ENCODE results near the gene RSKR. TPM values are rescaled to one million over a fixed set of nuclear protein-coding genes. Genes with fewer than 3 reads are reported as not detected.
A peak's percentile ranks its signal among the peaks of the same experiment; 100 is the strongest.

Gene RSKR
- total and polyA plus RNA-seq, 4 donors = 3.9 to 14.3 (median 8.8) TPM

- WGBS, 2 donors = 86 to 98% methylated on average over 3 of the region's 3 CpGs
- H3K4me3 ChIP-seq = no peak overlapping the region
- no peak overlapping the region for H3K9ac ChIP-seq (ENCODE audit: insufficient read depth in 1 of 2, low read length in 2 of 2)
- TF ChIP-seq, protein P1, sequence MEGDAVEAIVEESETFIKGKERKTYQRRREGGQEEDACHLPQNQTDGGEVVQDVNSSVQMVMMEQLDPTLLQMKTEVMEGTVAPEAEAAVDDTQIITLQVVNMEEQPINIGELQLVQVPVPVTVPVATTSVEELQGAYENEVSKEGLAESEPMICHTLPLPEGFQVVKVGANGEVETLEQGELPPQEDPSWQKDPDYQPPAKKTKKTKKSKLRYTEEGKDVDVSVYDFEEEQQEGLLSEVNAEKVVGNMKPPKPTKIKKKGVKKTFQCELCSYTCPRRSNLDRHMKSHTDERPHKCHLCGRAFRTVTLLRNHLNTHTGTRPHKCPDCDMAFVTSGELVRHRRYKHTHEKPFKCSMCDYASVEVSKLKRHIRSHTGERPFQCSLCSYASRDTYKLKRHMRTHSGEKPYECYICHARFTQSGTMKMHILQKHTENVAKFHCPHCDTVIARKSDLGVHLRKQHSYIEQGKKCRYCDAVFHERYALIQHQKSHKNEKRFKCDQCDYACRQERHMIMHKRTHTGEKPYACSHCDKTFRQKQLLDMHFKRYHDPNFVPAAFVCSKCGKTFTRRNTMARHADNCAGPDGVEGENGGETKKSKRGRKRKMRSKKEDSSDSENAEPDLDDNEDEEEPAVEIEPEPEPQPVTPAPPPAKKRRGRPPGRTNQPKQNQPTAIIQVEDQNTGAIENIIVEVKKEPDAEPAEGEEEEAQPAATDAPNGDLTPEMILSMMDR (IDR thresholded peaks at IDR 0.05; ENCODE audit: control extremely low read depth, extremely low read depth) = no peak
- no peaks in the 10 kb centered on the region for H3K9me3 ChIP-seq (ENCODE audit: control insufficient read depth in 4 of 4, insufficient read depth in 3 of 4, low read length in 3 of 4)
- no peak overlapping the region for H3K27ac ChIP-seq (ENCODE audit: low read depth in 1 of 2, low read length in 1 of 2)
- H3K27me3 ChIP-seq (ENCODE audit: control insufficient read depth in 3 of 3, insufficient read depth in 3 of 3, low read length in 2 of 3) = no peaks in the 10 kb centered on the region
- H3K36me3 ChIP-seq (ENCODE audit: control insufficient read depth in 4 of 4, insufficient read depth in 4 of 4, low read length in 4 of 4) = peaks cover 0 to 25% (median 14%) of the 10 kb centered on the region in 4 donors
- H3K4me1 ChIP-seq (ENCODE audit: control insufficient read depth in 5 of 5, insufficient read depth in 5 of 5, low read length in 5 of 5) = peaks cover 0 to 34% (median 4%) of the 10 kb centered on the region in 5 donors
- no peak for ATAC-seq (ENCODE audit: insufficient read depth, low FRiP score)
- peak; percentile 35 to 94 (median 93) for DNase-seq
Observed at GRCh38 chr17:28580959-28581358, 33.0 kb downstream of the RSKR start.

DNA sequence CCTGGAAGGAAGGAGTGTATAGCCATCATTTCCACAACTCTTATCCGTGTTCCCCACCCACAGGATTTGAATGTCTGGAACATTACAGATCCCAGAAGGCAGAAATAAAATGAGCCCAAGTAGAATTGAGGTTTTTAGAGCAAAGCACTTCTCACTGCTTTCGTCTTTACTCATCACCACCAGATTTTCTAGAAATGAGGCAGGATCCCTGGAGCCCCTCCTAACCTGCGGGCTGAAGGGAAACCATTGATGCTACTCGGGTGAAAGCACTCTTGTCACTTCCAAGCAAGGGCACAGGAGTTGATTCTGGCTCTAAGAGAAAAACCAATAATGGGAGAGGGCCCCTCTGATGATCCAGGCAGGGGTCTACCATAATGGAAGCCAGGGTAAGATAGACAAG lies 34.5 kb downstream of the RSKR start:
- Histone ChIP-seq H3K4me3 (no peak overlapping the region), H3K36me3 (ENCODE audit: control insufficient read depth in 4 of 4, insufficient read depth in 4 of 4, low read length in 4 of 4) (peaks cover 0 to 16% (median 9%) of the 10 kb centered on the region in 4 donors), H3K27ac (ENCODE audit: low read depth in 1 of 2, low read length in 1 of 2) (no peak overlapping the region), H3K27me3 (ENCODE audit: control insufficient read depth in 3 of 3, insufficient read depth in 3 of 3, low read length in 2 of 3) (no peaks in the 10 kb centered on the region), H3K9ac (ENCODE audit: insufficient read depth in 1 of 2, low read length in 2 of 2) (no peak overlapping the region), H3K9me3 (ENCODE audit: control insufficient read depth in 4 of 4, insufficient read depth in 3 of 4, low read length in 3 of 4) (no peaks in the 10 kb centered on the region), H3K4me1 (ENCODE audit: control insufficient read depth in 5 of 5, insufficient read depth in 5 of 5, low read length in 5 of 5) (peaks cover 0 to 41% (median 4%) of the 10 kb centered on the region in 5 donors)
- DNase-seq (no peak), ATAC-seq (ENCODE audit: insufficient read depth, low FRiP score) (no peak)
- TF ChIP-seq, protein P1 (IDR thresholded peaks at IDR 0.05; ENCODE audit: control extremely low read depth, extremely low read depth) = no peak
- 86 to 89% methylated on average over 4 of the region's 4 CpGs for WGBS, 2 donors

GRCh38 chr17:28578246-28579195 lies 35.5 kb downstream of the RSKR start:
- no peaks in the 10 kb centered on the region for H3K27me3 ChIP-seq (ENCODE audit: control insufficient read depth in 3 of 3, insufficient read depth in 3 of 3, low read length in 2 of 3)
- 89 to 95% methylated on average over 8 of the region's 8 CpGs for WGBS, 2 donors
- H3K4me1 ChIP-seq (ENCODE audit: control insufficient read depth in 5 of 5, insufficient read depth in 5 of 5, low read length in 5 of 5) = peaks cover 0 to 41% (median 4%) of the 10 kb centered on the region in 5 donors
- no peak overlapping the region for H3K4me3 ChIP-seq
- no peak overlapping the region for H3K9ac ChIP-seq (ENCODE audit: insufficient read depth in 1 of 2, low read length in 2 of 2)
- TF ChIP-seq, protein P1 (IDR thresholded peaks at IDR 0.05; ENCODE audit: control extremely low read depth, extremely low read depth) = no peak
- no peak for DNase-seq
- H3K9me3 ChIP-seq (ENCODE audit: control insufficient read depth in 4 of 4, insufficient read depth in 3 of 4, low read length in 3 of 4) = no peaks in the 10 kb centered on the region
- H3K27ac ChIP-seq (ENCODE audit: low read depth in 1 of 2, low read length in 1 of 2) = no peak overlapping the region
- ATAC-seq (ENCODE audit: insufficient read depth, low FRiP score) = no peak
- H3K36me3 ChIP-seq (ENCODE audit: control insufficient read depth in 4 of 4, insufficient read depth in 4 of 4, low read length in 4 of 4) = peaks cover 0 to 8% (median 3%) of the 10 kb centered on the region in 4 donors

Data from lung (tissue), 12 donors.